Measurements from ENCODE around the gene HIC2.
"Not testable (repeated sequence)": the region's sequence is repeated elsewhere in the genome, so short reads cannot be mapped to it uniquely, and the experiment has no call there.

Gene HIC2

DNA sequence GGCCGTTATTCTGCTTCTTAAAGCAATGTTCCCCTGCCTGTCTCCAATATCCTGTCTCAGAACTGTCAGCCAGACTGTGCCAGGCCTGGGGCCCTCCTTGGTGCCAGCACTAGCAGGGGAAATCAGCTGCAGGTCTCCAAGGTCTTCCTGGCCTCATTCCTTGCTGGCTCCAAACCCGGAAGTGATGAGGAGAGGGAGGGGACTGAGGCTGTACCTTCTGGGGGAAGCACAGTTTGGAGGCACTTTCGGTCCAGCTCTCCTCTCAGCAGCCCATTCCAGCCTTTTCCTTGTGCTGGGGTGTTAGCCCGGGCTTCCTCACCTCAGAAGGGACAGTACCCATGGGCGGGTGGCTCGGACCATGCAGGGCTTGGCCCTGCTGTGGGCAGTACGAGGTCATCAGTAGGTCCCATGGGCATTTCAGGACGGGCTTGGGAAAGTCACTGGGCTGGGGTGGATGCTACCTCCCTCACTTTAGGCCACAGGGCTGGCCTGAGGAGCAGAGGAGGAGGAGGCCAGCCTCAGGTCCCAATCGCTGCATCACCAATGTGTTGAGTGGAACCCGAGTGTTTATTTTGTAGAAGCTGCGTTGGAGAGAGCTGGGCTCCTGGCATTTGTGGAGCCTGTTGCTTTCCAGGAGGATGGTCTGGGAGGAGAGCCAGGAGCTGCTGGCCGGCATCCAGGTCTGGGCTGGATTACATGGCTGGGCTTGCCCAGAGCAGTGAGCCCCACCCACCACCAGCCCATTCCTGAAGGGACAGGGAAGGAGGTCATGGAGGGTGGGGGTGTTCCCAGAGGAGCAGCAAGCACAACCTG is 19.0 kb downstream of the HIC2 start:
- DNase-seq, result not testable (repeated sequence)

GRCh38 chr22:21438013-21438412 is 20.8 kb downstream of the HIC2 start:
- DNase-seq, result not testable (repeated sequence)

DNA sequence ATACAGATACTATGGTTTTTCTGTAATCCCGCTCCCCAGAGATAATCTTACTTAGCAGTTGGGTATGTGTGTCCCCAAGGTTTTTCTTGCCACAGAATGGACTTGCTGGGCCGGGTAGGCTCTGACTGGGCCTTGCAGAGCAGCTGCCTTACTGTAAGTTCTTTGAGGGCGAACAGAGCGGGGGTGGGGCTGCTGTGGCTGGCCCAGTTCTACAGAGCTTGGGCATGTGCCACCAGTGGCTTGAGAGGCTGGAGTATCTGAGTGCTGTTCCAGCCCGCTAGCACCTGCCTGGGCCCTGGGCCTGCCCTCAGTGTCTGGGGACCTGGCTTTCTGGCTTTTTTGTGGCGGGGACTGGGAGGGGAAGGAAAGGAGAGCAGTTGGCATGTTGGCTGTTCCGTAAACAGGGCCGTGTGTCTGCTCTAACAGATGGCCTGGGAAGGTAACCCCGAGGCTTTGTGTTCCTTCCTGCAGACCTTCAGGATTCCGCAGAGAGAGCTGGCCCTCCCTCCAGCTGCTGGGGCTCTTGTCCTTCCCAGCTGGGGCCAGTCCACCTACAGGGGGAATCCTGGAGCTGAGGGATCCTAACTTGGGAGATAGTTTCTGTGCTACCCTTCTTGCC is 23.0 kb downstream of the HIC2 start:
- DNase-seq, result not testable (repeated sequence)

- not testable (repeated sequence) for DNase-seq
Measured at GRCh38 chr22:21440676-21441075, 23.5 kb downstream of the HIC2 start.

DNA sequence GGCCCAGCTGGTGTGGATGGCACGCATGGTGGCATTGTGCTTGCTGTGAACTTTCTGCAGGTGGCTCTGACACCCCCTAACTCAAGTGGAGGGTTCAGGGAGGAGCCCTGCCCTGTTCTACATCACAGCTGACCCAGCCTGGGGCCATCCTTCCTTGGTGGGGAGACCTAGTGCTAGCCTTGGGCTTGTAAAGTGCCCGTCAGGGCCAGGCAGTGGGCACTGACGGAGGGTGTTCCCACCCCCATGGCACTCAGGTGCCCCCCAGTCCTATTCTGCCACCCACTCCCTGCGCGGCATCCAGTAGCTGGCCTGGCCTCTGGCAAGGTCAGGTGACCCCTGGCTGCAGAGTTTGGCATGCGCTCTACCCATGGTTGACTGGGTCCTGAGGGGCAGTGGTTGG is 24.0 kb downstream of the HIC2 start:
- DNase-seq, result not testable (repeated sequence)

DNA sequence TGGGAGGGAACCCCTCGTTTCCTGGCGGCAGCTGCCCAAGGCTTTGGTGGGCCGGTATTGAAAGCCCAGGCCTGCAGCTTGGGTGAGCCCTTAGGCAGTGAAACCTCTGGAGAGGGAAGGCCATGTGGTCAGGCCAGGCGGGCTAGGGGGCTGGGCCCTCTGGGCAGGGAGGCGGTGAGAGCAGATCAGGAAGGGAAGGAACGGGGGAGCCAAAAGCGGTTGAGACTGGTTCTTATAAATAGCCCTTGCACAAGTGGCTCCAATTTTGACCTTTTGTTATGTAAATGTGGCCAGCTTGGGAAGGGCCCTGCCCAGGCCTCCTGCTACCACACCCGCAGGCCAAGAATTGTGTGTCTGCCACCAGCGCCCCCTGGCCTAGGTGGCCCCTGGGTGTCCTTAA is 25.0 kb downstream of the HIC2 start:
- DNase-seq, result not testable (repeated sequence)

DNA sequence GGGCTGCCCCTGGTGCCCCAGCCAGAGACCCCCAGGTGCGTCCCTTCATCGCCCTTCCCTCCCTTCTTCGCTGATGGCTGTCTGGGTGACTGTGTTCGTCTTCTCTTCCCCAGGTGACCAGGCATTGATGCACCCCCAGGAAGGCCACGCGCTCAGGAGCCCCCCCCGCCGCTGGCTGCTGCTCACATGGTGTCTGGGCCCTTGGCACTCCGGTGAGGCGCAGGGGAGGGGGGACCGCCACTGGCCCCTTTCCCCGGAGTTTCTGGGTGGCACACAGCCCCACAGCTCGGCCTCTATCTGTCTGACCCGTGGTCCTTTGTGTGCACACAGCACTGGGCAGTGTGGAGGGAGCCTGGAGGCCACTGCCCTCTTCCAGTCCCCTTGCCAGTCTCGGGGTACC is 25.5 kb downstream of the HIC2 start:
- DNase-seq, result not testable (repeated sequence)

GRCh38 chr22:21443057-21443734 is 26.0 kb downstream of the HIC2 start:
- no peak for DNase-seq

- DNase-seq, result no peak
Measured at GRCh38 chr22:21443735-21444421, 26.7 kb downstream of the HIC2 start.

- DNase-seq, result no peak
Measured at GRCh38 chr22:21444701-21445436, 27.7 kb downstream of the HIC2 start.

DNA sequence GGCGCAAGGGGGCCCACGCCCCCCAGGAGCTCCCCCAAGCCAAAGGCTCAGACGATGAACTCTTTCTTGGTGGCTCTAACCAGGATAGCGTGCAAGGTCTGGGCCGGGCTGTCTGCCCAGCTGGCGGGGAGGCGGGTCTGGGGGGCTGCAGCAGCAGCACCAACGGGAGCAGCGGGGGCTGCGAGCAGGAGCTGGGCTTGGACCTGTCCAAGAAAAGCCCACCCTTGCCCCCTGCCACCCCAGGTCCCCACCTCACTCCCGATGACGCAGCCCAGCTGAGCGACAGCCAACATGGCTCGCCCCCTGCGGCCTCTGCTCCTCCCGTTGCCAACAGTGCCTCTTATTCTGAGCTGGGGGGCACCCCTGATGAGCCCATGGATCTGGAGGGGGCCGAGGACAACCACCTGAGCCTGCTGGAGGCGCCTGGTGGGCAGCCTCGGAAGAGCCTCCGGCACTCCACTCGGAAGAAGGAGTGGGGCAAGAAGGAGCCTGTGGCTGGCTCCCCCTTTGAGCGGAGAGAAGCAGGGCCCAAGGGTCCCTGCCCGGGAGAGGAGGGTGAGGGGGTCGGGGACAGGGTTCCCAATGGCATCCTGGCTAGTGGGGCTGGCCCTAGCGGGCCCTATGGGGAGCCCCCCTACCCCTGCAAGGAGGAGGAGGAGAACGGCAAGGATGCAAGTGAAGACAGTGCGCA is 28.4 kb downstream of the HIC2 start:
- no peak for DNase-seq

DNA sequence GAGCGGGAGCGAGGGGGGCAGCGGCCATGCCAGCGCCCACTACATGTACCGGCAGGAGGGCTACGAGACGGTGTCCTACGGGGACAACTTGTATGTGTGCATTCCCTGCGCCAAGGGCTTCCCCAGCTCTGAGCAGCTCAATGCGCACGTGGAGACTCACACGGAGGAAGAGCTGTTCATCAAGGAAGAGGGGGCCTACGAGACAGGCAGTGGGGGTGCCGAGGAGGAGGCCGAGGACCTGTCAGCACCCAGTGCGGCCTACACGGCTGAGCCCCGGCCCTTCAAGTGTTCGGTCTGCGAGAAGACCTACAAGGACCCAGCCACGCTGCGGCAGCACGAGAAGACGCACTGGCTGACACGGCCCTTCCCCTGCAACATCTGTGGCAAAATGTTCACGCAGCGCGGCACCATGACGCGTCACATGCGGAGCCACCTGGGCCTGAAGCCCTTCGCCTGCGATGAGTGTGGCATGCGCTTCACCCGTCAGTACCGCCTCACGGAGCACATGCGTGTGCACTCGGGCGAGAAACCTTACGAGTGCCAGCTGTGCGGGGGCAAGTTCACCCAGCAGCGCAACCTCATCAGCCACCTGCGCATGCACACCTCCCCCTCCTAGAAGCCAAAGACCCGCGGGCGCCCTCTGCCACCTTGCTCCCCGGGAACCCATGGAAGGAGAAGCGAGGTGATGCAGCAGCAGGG is 29.1 kb downstream of the HIC2 start:
- no peak for DNase-seq

DNA sequence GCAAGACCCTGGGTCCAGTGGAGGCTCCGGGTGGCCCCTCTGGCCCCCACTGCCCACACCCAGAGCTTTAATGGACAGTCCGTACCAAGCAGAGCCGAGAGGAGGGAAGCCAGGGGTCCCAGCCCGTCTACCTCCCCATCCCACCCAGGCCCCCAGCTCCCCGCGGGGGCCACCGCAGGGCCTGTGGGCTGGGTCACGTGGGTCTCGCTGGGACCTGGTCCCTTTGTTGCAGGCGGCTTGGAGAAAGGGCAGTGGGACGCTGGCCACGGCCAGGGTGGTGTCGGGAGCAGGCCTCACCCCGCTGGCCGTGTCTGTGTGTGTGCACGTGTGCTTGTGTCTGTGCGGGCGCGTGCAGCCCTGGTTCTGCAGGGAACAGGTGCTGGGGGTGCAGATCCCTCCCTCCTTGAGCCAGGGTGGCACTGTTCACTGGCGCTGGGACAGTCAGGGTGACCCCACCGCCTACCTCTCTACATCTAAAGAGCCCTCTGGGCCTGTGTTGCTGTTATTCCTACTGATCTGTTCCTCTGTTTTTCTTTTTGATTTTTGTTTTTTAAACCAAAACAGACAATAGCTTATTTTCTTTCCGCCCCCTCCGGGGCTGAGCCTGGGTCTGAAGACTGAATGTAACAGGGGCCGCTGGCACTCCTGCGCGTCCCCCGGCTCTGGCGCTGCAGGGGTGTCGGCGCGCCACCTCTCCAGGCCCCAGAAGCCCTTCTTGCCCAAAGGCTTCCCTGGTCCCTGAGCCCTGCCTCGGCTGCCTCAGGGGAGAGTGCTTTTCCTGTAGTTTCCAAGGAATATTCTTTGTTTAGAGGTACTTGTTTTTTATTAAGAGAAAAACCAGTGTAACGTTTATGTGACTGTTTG is 29.9 kb downstream of the HIC2 start:
- DNase-seq, result no peak

DNA sequence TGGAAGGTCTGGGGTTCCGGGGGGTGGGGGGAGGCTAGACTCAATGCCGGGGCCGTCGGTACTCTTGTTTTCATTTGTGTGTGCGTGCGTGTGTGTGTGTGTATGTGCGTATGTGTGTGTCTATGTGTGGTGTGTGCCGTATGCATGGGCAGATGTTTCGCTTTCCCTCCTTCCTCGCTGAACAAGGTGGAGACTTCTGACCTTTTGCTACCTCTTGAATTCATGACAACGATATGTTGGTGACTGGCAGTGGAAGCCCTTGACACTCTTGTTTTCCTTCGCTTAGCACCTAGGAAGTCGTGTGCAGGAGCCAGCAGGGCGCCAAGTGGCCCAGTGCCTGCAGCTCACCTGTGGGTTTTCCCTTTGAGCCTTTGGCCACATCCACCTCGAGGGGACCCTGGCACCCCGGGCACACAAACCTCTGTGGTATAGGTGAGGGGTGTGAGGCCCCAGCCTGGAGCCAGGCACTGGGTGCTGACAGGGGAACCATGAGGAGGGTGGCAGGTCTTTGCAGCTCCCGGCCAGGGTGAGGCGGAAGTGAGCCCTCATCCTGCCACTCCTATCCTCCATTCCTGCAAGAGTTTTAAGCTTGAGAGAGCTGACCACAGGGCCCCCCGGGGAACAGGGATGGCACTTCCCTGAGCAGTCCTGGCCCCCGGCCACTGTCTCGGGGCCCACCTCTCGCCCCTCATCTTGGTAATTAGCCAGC is 30.7 kb downstream of the HIC2 start:
- DNase-seq, result no peak

GRCh38 chr22:21448627-21449416 is 31.7 kb downstream of the HIC2 start:
- no peak for DNase-seq

- DNase-seq, result no peak
Measured at GRCh38 chr22:21449531-21450319, 32.6 kb downstream of the HIC2 start.

GRCh38 chr22:21450320-21450831 is 33.2 kb downstream of the HIC2 start:
- no peak for DNase-seq
